HEK293 (cell line): ENCODE measurements around the gene DLX4.

Experiments
- CTCF ChIA-PET: fragments of 350-600 bp; formaldehyde crosslinking; extraction: SDS; loops from one replicate; lab custom pipeline; 2021; ENCODE audit warnings: antibody characterized with exemption; lab: Yijun Ruan, JAX
- POLR2A ChIA-PET: fragments of 300-600 bp; formaldehyde crosslinking; extraction: SDS; loops from one replicate; lab custom pipeline; 2020; ENCODE audit warnings: antibody characterized with exemption, inconsistent platforms; lab: Yijun Ruan, JAX
- H3K27ac ChIP-seq: fragments of 200-500 bp; sonication (Bioruptor generic); 2 replicates; pipeline ENCODE4 v1.5.1; 2014; ENCODE audit warnings: low read depth, low read length, control low read depth, inconsistent platforms; ENCODE audit errors: extremely low read depth
- H3K36me3 ChIP-seq, 2 experiments: fragments of 200-500 bp in 1 of 2; sonication (Bioruptor generic) in 1 of 2; 1 replicate in 1 of 2; 2 replicates in 1 of 2; pipeline ENCODE4 v1.5.1; 2014 to 2017; ENCODE audit warnings: inconsistent platforms in 2 of 2, low read length in 2 of 2; ENCODE audit not compliant: control insufficient read depth in 2 of 2, insufficient read depth in 1 of 2
- H3K4me1 ChIP-seq: fragments of 200-500 bp; sonication (Bioruptor generic); 2 replicates; pipeline ENCODE4 v1.5.1; 2014; ENCODE audit warnings: mild to moderate bottlenecking, low read length, inconsistent platforms; ENCODE audit not compliant: control insufficient read depth, insufficient read depth
- H3K4me3 ChIP-seq: 2 replicates; pipeline ENCODE4 v1.5.1; 2011; ENCODE audit warnings: low read depth, mild to moderate bottlenecking, control low read depth, low read length, moderate library complexity
- H3K9me3 ChIP-seq: fragments of 200-500 bp; sonication (Bioruptor generic); 2 replicates; pipeline ENCODE4 v1.5.1; 2014; ENCODE audit warnings: low read depth, low read length, inconsistent platforms; ENCODE audit not compliant: control insufficient read depth, insufficient read depth
- HOXD13 ChIP-seq: sonication (generic); formaldehyde crosslinking; IDR thresholded peaks from 2 replicates; pipeline ENCODE4 v1.8.0; 2022; ENCODE audit warnings: missing genetic modification reagents, borderline replicate concordance
- KLF9 ChIP-seq: fragments of 450-650 bp; formaldehyde crosslinking; IDR thresholded peaks from 2 replicates; pipeline ENCODE4 v1.5.1; 2016; ENCODE audit warnings: missing biosample characterization, missing genetic modification characterization, low read depth
- SP7 ChIP-seq: fragments of 450-650 bp; formaldehyde crosslinking; IDR thresholded peaks from 2 replicates; pipeline ENCODE4 v1.5.1; 2016; ENCODE audit warnings: missing biosample characterization, missing genetic modification characterization
- TCF7L2 ChIP-seq: IDR thresholded peaks from 2 replicates; pipeline ENCODE4 v1.6.1; 2011; ENCODE audit warnings: low read depth, mild to moderate bottlenecking, inconsistent platforms, low read length, moderate library complexity, borderline replicate concordance
- ZBTB7A ChIP-seq: fragments of 450-650 bp; formaldehyde crosslinking; IDR thresholded peaks from 2 replicates; pipeline ENCODE4 v1.5.1; 2016; ENCODE audit warnings: low read depth, missing biosample characterization, missing genetic modification characterization
- ZNF146 ChIP-seq: fragments of 450-650 bp; formaldehyde crosslinking; IDR thresholded peaks from 2 replicates; pipeline ENCODE4 v1.5.1; 2016; ENCODE audit warnings: missing biosample characterization, missing genetic modification characterization
- ZNF184 ChIP-seq: fragments of 450-650 bp; IDR thresholded peaks from 2 replicates; pipeline ENCODE4 v1.5.1; 2018; ENCODE audit warnings: missing biosample characterization, mild to moderate bottlenecking, missing genetic modification characterization
- ZNF2 ChIP-seq: fragments of 450-650 bp; formaldehyde crosslinking; IDR thresholded peaks from 2 replicates; pipeline ENCODE4 v1.5.1; 2016; ENCODE audit warnings: missing biosample characterization, missing genetic modification characterization
- ZNF24 ChIP-seq: fragments of 450-650 bp; formaldehyde crosslinking; IDR thresholded peaks from 2 replicates; pipeline ENCODE4 v1.5.1; 2016; ENCODE audit warnings: missing biosample characterization, missing genetic modification characterization
- ZNF37A ChIP-seq: fragments of 450-650 bp; IDR thresholded peaks from 2 replicates; pipeline ENCODE4 v1.5.1; 2018; ENCODE audit warnings: missing biosample characterization, missing genetic modification characterization
- ZNF48 ChIP-seq: fragments of 450-650 bp; formaldehyde crosslinking; IDR thresholded peaks from 2 replicates; pipeline ENCODE4 v1.5.1; 2016; ENCODE audit warnings: missing biosample characterization, missing genetic modification characterization
- ZNF555 ChIP-seq: fragments of 450-650 bp; formaldehyde crosslinking; conservative IDR thresholded peaks from 2 replicates; pipeline ENCODE4 v1.5.1; 2017; ENCODE audit warnings: missing biosample characterization, mild to moderate bottlenecking, missing genetic modification characterization, inconsistent platforms
- ZNF664 ChIP-seq: fragments of 450-650 bp; formaldehyde crosslinking; IDR thresholded peaks from 2 replicates; pipeline ENCODE4 v1.5.1; 2016; ENCODE audit warnings: missing biosample characterization, missing genetic modification characterization
- ZNF707 ChIP-seq: fragments of 450-650 bp; formaldehyde crosslinking; IDR thresholded peaks from 2 replicates; pipeline ENCODE4 v1.5.1; 2016; ENCODE audit warnings: missing biosample characterization, missing genetic modification characterization
- ZNF768 ChIP-seq: fragments of 450-650 bp; formaldehyde crosslinking; IDR thresholded peaks from 2 replicates; pipeline ENCODE4 v1.5.1; 2018; ENCODE audit warnings: missing biosample characterization, mild to moderate bottlenecking, missing genetic modification characterization
- ZNF843 ChIP-seq: fragments of 450-650 bp; formaldehyde crosslinking; IDR thresholded peaks from 2 replicates; pipeline ENCODE4 v1.5.1; 2016; ENCODE audit warnings: missing biosample characterization, missing genetic modification characterization
- TF ChIP-seq, protein P1 (sequence below): fragments of 450-650 bp; formaldehyde crosslinking; IDR thresholded peaks from 2 replicates; pipeline ENCODE4 v1.5.1; 2016; ENCODE audit warnings: missing biosample characterization, missing genetic modification characterization
- TF ChIP-seq, protein P2 (sequence below): fragments of 450-650 bp; formaldehyde crosslinking; IDR thresholded peaks from 2 replicates; pipeline ENCODE4 v1.5.1; 2016; ENCODE audit warnings: missing biosample characterization, missing genetic modification characterization
- TF ChIP-seq, protein P3 (sequence below): fragments of 450-650 bp; formaldehyde crosslinking; IDR thresholded peaks from 2 replicates; pipeline ENCODE4 v1.5.1; 2016; ENCODE audit warnings: missing biosample characterization, missing genetic modification characterization
- TF ChIP-seq, protein P4 (sequence below): sonication (generic); formaldehyde crosslinking; IDR thresholded peaks from 2 replicates; pipeline ENCODE4 v1.8.1; 2022; ENCODE audit warnings: mild to moderate bottlenecking, moderate library complexity, missing genetic modification reagents

DLX4 gene

DNA sequence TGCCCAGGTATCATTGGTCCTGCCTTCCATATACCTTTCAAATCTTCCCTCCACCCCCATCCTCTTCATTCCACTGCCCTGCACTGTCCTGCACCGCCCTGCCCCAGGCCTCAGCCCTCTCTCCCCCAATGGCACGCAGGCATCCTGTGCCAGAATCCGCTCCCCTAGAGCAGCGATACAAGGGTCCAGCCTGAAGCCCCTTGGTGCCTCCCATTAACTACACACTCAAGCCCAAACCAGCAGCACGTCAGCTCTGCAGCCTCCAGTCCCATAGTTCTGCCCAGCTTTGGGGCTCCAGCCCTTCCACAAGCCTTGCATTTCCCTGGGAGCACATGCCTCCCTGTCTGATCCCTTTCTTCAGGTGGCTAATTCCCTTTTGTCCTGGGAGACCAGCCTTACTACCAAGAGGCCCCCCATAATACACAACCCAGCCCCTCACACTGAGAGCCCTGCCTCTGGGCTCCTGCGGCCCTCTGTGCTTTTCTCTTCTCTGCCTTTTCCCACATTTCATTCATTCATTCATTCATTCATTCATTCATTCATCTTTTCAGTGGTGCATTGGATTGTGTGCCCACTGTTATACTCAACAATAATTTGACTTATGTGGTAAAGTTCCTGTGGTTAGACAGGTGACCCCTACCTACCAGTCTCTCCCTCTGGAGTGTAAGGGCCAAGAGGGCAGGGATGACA lies 52.8 kb downstream of the DLX4 start:
- Histone ChIP-seq H3K36me3 (no peaks in the 10 kb centered on the region), H3K4me1 (no peaks in the 10 kb centered on the region), H3K27ac (no peak overlapping the region), H3K9me3 (no peaks in the 10 kb centered on the region), H3K4me3 (no peak overlapping the region)
- POLR2A ChIA-PET, result no interaction called here
- CTCF ChIA-PET, result interaction anchor here (0.7 to 3.6 kb wide), 7 partner anchors 23 to 298 kb away, joined by 3 to 22 read pairs (median 5); partner anchors contain the start of genes DLX3 and PDK2
- TF ChIP-seq SP7 (tag by site-specific recombination) (no peak), ZNF843 (no peak), ZNF37A (tag by site-specific recombination) (no peak), ZNF24 (peak; percentile 50; the same call in 1 of the 2 replicates), ZNF146 (tag by site-specific recombination) (no peak), ZBTB7A (tag by site-specific recombination) (no peak)
- TF ChIP-seq, all 188 proteins: peak for 1

DNA sequence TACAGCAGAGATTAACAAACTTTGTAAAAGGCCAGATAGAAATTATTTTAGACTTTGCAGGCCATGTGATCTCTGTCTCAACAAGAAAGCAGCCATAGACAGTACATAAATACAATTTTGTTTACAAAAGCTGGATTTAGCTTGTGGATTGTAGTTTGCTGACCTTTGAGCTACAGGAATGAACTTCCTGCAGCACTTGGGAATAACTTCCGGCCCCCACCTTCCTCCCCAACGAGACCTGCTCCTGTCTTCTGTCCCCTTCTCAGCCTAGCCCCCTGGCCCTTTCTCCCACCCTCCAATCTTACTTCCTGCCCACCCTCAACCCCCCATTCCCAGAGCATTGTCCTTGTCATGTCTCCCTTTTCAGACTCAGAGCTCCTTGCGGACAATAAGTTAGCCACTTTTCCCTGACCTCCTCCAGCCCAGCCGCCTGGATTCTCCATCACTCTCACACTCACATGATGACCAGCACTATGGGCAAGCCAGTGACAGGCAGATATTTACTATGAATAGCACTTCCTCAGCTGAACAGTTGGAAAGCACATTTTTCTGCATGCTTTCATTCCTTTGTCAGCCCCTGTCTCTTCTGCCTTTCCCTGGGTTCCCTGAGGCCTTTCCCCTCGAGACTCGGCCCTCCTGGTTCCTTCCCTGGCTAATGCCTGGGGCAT lies 53.6 kb downstream of the DLX4 start:
- CTCF ChIA-PET, result interaction anchor here (0.7 to 2.1 kb wide), 3 partner anchors 23 to 72 kb away, joined by 3 to 10 read pairs (median 5); partner anchors contain the start of gene PDK2
- no peak overlapping the region for H3K27ac ChIP-seq
- no peak for TF ChIP-seq ZNF184 (tag by site-specific recombination)
- TF ChIP-seq, protein P1, sequence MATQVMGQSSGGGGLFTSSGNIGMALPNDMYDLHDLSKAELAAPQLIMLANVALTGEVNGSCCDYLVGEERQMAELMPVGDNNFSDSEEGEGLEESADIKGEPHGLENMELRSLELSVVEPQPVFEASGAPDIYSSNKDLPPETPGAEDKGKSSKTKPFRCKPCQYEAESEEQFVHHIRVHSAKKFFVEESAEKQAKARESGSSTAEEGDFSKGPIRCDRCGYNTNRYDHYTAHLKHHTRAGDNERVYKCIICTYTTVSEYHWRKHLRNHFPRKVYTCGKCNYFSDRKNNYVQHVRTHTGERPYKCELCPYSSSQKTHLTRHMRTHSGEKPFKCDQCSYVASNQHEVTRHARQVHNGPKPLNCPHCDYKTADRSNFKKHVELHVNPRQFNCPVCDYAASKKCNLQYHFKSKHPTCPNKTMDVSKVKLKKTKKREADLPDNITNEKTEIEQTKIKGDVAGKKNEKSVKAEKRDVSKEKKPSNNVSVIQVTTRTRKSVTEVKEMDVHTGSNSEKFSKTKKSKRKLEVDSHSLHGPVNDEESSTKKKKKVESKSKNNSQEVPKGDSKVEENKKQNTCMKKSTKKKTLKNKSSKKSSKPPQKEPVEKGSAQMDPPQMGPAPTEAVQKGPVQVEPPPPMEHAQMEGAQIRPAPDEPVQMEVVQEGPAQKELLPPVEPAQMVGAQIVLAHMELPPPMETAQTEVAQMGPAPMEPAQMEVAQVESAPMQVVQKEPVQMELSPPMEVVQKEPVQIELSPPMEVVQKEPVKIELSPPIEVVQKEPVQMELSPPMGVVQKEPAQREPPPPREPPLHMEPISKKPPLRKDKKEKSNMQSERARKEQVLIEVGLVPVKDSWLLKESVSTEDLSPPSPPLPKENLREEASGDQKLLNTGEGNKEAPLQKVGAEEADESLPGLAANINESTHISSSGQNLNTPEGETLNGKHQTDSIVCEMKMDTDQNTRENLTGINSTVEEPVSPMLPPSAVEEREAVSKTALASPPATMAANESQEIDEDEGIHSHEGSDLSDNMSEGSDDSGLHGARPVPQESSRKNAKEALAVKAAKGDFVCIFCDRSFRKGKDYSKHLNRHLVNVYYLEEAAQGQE (tag by site-specific recombination), result no peak
- TF ChIP-seq, protein P2, sequence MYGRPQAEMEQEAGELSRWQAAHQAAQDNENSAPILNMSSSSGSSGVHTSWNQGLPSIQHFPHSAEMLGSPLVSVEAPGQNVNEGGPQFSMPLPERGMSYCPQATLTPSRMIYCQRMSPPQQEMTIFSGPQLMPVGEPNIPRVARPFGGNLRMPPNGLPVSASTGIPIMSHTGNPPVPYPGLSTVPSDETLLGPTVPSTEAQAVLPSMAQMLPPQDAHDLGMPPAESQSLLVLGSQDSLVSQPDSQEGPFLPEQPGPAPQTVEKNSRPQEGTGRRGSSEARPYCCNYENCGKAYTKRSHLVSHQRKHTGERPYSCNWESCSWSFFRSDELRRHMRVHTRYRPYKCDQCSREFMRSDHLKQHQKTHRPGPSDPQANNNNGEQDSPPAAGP, result no peak
- no peak for TF ChIP-seq TCF7L2
- TF ChIP-seq, protein P3, sequence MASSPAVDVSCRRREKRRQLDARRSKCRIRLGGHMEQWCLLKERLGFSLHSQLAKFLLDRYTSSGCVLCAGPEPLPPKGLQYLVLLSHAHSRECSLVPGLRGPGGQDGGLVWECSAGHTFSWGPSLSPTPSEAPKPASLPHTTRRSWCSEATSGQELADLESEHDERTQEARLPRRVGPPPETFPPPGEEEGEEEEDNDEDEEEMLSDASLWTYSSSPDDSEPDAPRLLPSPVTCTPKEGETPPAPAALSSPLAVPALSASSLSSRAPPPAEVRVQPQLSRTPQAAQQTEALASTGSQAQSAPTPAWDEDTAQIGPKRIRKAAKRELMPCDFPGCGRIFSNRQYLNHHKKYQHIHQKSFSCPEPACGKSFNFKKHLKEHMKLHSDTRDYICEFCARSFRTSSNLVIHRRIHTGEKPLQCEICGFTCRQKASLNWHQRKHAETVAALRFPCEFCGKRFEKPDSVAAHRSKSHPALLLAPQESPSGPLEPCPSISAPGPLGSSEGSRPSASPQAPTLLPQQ (tag by site-specific recombination), result no peak
- no peak for TF ChIP-seq ZNF768 (tag by site-specific recombination)
- no peak for TF ChIP-seq KLF9 (tag by site-specific recombination)
- TF ChIP-seq ZNF555 (tag by site-specific recombination), result no peak
- no peak for TF ChIP-seq ZNF707 (tag by site-specific recombination)
- no peak for TF ChIP-seq ZNF664 (tag by site-specific recombination)
- TF ChIP-seq ZNF2 (tag by site-specific recombination), result no peak
- TF ChIP-seq ZNF48 (tag by site-specific recombination), result no peak
- TF ChIP-seq, protein P4, sequence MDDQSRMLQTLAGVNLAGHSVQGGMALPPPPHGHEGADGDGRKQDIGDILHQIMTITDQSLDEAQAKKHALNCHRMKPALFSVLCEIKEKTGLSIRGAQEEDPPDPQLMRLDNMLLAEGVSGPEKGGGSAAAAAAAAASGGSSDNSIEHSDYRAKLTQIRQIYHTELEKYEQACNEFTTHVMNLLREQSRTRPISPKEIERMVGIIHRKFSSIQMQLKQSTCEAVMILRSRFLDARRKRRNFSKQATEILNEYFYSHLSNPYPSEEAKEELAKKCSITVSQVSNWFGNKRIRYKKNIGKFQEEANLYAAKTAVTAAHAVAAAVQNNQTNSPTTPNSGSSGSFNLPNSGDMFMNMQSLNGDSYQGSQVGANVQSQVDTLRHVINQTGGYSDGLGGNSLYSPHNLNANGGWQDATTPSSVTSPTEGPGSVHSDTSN (CRISPR knock-in tag), result no peak
- TF ChIP-seq HOXD13 (CRISPR knock-in tag), result no peak
- TF ChIP-seq, all 188 proteins: peak for 0
- H3K4me3 ChIP-seq, result no peak overlapping the region
- POLR2A ChIA-PET, result no interaction called here
- no peaks in the 10 kb centered on the region for H3K36me3 ChIP-seq
- no peaks in the 10 kb centered on the region for H3K9me3 ChIP-seq
- no peaks in the 10 kb centered on the region for H3K4me1 ChIP-seq
